Endodermal cell (in vitro differentiated cells): Measurements from ENCODE around the gene C10orf67. TPM values are rescaled to one million over a fixed set of nuclear protein-coding genes. Genes with fewer than 3 reads are reported as not detected.

Experiments used
- DNase-seq: peaks from one replicate; pipeline ENCODE4 v3.0.0-alpha.2; 2017
- H3K27ac ChIP-seq: 2 replicates; pipeline ENCODE4 v1.5.1; 2013; ENCODE audit warnings: mild to moderate bottlenecking, low read depth, low read length, moderate library complexity
- H3K27me3 ChIP-seq: 2 replicates; pipeline ENCODE4 v1.6.1; 2013; ENCODE audit warnings: mild to moderate bottlenecking, low read length, moderate library complexity; ENCODE audit not compliant: insufficient read depth, control insufficient read depth, poor library complexity, severe bottlenecking
- H3K36me3 ChIP-seq: 2 replicates; pipeline ENCODE4 v1.7.0; 2013; ENCODE audit warnings: mild to moderate bottlenecking, low read length, moderate library complexity; ENCODE audit not compliant: control insufficient read depth, insufficient read depth
- H3K4me1 ChIP-seq: one replicate; pipeline ENCODE4 v1.7.0; 2013; ENCODE audit warnings: low read length; ENCODE audit not compliant: control insufficient read depth, insufficient read depth
- H3K4me3 ChIP-seq: 2 replicates; pipeline ENCODE4 v1.5.1; 2013; ENCODE audit warnings: mild to moderate bottlenecking, low read length, moderate library complexity
- H3K9ac ChIP-seq: 2 replicates; pipeline ENCODE4 v1.6.1; 2013; ENCODE audit warnings: mild to moderate bottlenecking, low read length, moderate library complexity; ENCODE audit not compliant: poor library complexity, severe bottlenecking; ENCODE audit errors: extremely low read depth
- H3K9me3 ChIP-seq: 2 replicates; pipeline ENCODE4 v1.6.1; 2013; ENCODE audit warnings: mild to moderate bottlenecking, low read length, moderate library complexity; ENCODE audit not compliant: control insufficient read depth
- H3K27ac Mint-ChIP-seq: 2 replicates; pipeline ENCODE4 v1.8.0; 2020; ENCODE audit warnings: mixed read lengths
- H3K27me3 Mint-ChIP-seq: 2 replicates; pipeline ENCODE4 v1.8.0; 2021; ENCODE audit warnings: mild to moderate bottlenecking, mixed read lengths; ENCODE audit not compliant: insufficient read depth
- H3K36me3 Mint-ChIP-seq: 2 replicates; pipeline ENCODE4 v1.8.0; 2020; ENCODE audit warnings: low read depth, mixed read lengths
- H3K4me1 Mint-ChIP-seq: 2 replicates; pipeline ENCODE4 v1.8.0; 2020; ENCODE audit warnings: mixed read lengths
- H3K4me3 Mint-ChIP-seq: 2 replicates; pipeline ENCODE4 v1.8.0; 2020; ENCODE audit warnings: mild to moderate bottlenecking, moderate library complexity, mixed read lengths
- H3K9me3 Mint-ChIP-seq: 2 replicates; pipeline ENCODE4 v1.8.0; 2020; ENCODE audit warnings: mild to moderate bottlenecking, mixed read lengths
- WGBS, 2 experiments: methylation state at CpG; one replicate each; pipeline versions ENCODE4 v1.1.5 to v1.1.7; 2013; ENCODE audit warnings: missing lambda C conversion rate in 2 of 2, mixed read lengths in 1 of 2; ENCODE audit not compliant: insufficient coverage in 1 of 2, insufficient read length in 1 of 2; 5-methylcytosine and 5-hydroxymethylcytosine counted together
- total RNA-seq, 2 donors: library from RNA; stranded (reverse); fragmentation: NEBNext Ultra II Directional in 1 of 2; extraction: Animal tissue kit (Norgen Biotek cat#: 25700) in 1 of 2; gene quantifications; 2 replicates in 1 of 2; 3 replicates in 1 of 2; pipeline ENCODE4 v1.2.1, GENCODE V29; 2021
- TF ChIP-seq, protein P1 (sequence below): fragments of 200-600 bp; sonication (generic); conservative IDR thresholded peaks from 2 replicates; pipeline ENCODE4 v1.5.0; 2021; ENCODE audit warnings: antibody characterized with exemption, mild to moderate bottlenecking

C10orf67 gene
- total RNA-seq, 2 donors from 2014 or later: not detected

DNA sequence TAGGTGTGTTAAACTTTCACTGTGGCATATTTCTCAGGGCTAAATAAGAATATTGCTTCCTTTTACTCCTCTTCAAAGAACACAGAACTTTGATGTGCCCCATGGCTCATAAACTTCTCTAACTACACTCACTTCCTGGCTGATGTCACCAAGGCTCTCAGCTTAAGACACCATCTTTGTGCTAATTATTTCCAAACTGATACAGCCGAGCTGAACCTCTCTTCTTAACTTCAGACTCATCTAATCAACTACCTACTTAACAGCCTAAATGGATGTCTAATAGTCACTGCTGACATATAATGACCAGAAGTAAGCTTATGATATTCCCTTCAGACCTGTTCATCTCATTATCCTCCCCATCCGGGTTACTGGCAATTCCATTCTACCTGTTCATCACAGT, 3.6 kb downstream of the C10orf67 start:
- TF ChIP-seq, protein P1, sequence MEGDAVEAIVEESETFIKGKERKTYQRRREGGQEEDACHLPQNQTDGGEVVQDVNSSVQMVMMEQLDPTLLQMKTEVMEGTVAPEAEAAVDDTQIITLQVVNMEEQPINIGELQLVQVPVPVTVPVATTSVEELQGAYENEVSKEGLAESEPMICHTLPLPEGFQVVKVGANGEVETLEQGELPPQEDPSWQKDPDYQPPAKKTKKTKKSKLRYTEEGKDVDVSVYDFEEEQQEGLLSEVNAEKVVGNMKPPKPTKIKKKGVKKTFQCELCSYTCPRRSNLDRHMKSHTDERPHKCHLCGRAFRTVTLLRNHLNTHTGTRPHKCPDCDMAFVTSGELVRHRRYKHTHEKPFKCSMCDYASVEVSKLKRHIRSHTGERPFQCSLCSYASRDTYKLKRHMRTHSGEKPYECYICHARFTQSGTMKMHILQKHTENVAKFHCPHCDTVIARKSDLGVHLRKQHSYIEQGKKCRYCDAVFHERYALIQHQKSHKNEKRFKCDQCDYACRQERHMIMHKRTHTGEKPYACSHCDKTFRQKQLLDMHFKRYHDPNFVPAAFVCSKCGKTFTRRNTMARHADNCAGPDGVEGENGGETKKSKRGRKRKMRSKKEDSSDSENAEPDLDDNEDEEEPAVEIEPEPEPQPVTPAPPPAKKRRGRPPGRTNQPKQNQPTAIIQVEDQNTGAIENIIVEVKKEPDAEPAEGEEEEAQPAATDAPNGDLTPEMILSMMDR: no peak
- Histone ChIP-seq H3K27ac (no peak overlapping the region), H3K36me3 (no peaks in the 10 kb centered on the region), H3K27me3 (peaks cover 27% of the 10 kb centered on the region), H3K4me3 (no peak overlapping the region), H3K9me3 (no peaks in the 10 kb centered on the region), H3K4me1 (no peaks in the 10 kb centered on the region), H3K9ac (no peak overlapping the region)
- Mint-ChIP-seq H3K27me3 (peaks cover 27% of the 10 kb centered on the region), H3K9me3 (no peaks in the 10 kb centered on the region), H3K4me3 (no peak overlapping the region), H3K36me3 (no peaks in the 10 kb centered on the region), H3K4me1 (peaks cover 17% of the 10 kb centered on the region), H3K27ac (no peak overlapping the region)
- 73 to 78% methylated on average over 2 of the region's 2 CpGs for WGBS, 2 experiments
- DNase-seq: no peak

GRCh38 chr10:23340354-23340753, 4.2 kb downstream of the C10orf67 start:
- H3K36me3 Mint-ChIP-seq: no peaks in the 10 kb centered on the region
- no peak overlapping the region for H3K4me3 ChIP-seq
- TF ChIP-seq, protein P1: no peak
- peaks cover 27% of the 10 kb centered on the region for H3K27me3 ChIP-seq
- H3K27ac Mint-ChIP-seq: no peak overlapping the region
- H3K9ac ChIP-seq: no peak overlapping the region
- no peak overlapping the region for H3K27ac ChIP-seq
- no peaks in the 10 kb centered on the region for H3K4me1 ChIP-seq
- peaks cover 27% of the 10 kb centered on the region for H3K27me3 Mint-ChIP-seq
- H3K4me3 Mint-ChIP-seq: no peak overlapping the region
- no peak for DNase-seq
- H3K4me1 Mint-ChIP-seq: peaks cover 13% of the 10 kb centered on the region
- no peaks in the 10 kb centered on the region for H3K9me3 ChIP-seq
- WGBS, 2 experiments: 97 to 100% methylated on average over 3 to 4 of the region's 4 CpGs
- no peaks in the 10 kb centered on the region for H3K9me3 Mint-ChIP-seq
- H3K36me3 ChIP-seq: no peaks in the 10 kb centered on the region

DNA sequence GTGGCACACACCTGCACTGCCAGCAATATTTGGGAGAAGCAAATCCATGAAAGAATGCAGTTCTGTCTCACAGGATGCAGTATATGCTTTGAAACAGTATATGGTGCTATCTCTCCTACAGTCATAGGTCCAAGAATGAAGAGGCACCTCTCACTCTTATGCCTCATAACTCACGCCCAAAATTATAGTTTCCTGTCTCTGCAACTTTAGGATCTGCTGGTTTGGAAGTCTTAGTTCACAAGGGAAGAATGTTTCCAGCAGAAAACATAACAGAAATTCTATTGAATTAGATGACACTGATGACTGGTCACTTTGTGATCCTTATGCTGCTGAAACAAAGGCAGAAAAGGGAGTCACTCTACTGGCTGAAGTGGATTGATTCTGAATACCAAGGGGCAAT, 5.7 kb downstream of the C10orf67 start:
- peaks cover 20% of the 10 kb centered on the region for H3K27me3 Mint-ChIP-seq
- no peaks in the 10 kb centered on the region for H3K9me3 Mint-ChIP-seq
- no peaks in the 10 kb centered on the region for H3K36me3 ChIP-seq
- no peak overlapping the region for H3K4me3 Mint-ChIP-seq
- H3K27ac Mint-ChIP-seq: no peak overlapping the region
- H3K9me3 ChIP-seq: no peaks in the 10 kb centered on the region
- no peak overlapping the region for H3K27ac ChIP-seq
- H3K9ac ChIP-seq: no peak overlapping the region
- DNase-seq: no peak
- TF ChIP-seq, protein P1: no peak
- H3K4me1 ChIP-seq: no peaks in the 10 kb centered on the region
- H3K4me3 ChIP-seq: no peak overlapping the region
- H3K4me1 Mint-ChIP-seq: peaks cover 7% of the 10 kb centered on the region
- H3K36me3 Mint-ChIP-seq: no peaks in the 10 kb centered on the region
- H3K27me3 ChIP-seq: peaks cover 20% of the 10 kb centered on the region
- 87 to 100% methylated on average over 1 of the region's 1 CpG for WGBS, 2 experiments
